Measurements from ENCODE around the gene OGG1. TPM values are rescaled to one million over a fixed set of nuclear protein-coding genes. Genes with fewer than 3 reads are reported as not detected.
A peak's percentile ranks its signal among the peaks of the same experiment; 100 is the strongest.

The OGG1 gene
- total RNA-seq, 1 donor from 2014 or later, result 34.8 TPM

GRCh38 chr3:9777694-9778021 lies 27.9 kb downstream of the OGG1 start:
- no peaks in the 10 kb centered on the region for H3K9me3 Mint-ChIP-seq (ENCODE audit: unreplicated experiment)
- H3K36me3 Mint-ChIP-seq (ENCODE audit: unreplicated experiment), result peaks cover 13% of the 10 kb centered on the region
- no peaks in the 10 kb centered on the region for H3K4me1 Mint-ChIP-seq (ENCODE audit: unreplicated experiment)
- H3K27ac Mint-ChIP-seq (ENCODE audit: unreplicated experiment), result no peak overlapping the region
- no peak overlapping the region for H3K4me3 Mint-ChIP-seq (ENCODE audit: unreplicated experiment)
- TF ChIP-seq, protein P1, sequence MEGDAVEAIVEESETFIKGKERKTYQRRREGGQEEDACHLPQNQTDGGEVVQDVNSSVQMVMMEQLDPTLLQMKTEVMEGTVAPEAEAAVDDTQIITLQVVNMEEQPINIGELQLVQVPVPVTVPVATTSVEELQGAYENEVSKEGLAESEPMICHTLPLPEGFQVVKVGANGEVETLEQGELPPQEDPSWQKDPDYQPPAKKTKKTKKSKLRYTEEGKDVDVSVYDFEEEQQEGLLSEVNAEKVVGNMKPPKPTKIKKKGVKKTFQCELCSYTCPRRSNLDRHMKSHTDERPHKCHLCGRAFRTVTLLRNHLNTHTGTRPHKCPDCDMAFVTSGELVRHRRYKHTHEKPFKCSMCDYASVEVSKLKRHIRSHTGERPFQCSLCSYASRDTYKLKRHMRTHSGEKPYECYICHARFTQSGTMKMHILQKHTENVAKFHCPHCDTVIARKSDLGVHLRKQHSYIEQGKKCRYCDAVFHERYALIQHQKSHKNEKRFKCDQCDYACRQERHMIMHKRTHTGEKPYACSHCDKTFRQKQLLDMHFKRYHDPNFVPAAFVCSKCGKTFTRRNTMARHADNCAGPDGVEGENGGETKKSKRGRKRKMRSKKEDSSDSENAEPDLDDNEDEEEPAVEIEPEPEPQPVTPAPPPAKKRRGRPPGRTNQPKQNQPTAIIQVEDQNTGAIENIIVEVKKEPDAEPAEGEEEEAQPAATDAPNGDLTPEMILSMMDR (IDR thresholded peaks at IDR 0.05), result no peak
- H3K27me3 Mint-ChIP-seq (ENCODE audit: unreplicated experiment), result no peaks in the 10 kb centered on the region
- DNase-seq (ENCODE audit: extremely low spot score, unreplicated experiment), result no peak

DNA sequence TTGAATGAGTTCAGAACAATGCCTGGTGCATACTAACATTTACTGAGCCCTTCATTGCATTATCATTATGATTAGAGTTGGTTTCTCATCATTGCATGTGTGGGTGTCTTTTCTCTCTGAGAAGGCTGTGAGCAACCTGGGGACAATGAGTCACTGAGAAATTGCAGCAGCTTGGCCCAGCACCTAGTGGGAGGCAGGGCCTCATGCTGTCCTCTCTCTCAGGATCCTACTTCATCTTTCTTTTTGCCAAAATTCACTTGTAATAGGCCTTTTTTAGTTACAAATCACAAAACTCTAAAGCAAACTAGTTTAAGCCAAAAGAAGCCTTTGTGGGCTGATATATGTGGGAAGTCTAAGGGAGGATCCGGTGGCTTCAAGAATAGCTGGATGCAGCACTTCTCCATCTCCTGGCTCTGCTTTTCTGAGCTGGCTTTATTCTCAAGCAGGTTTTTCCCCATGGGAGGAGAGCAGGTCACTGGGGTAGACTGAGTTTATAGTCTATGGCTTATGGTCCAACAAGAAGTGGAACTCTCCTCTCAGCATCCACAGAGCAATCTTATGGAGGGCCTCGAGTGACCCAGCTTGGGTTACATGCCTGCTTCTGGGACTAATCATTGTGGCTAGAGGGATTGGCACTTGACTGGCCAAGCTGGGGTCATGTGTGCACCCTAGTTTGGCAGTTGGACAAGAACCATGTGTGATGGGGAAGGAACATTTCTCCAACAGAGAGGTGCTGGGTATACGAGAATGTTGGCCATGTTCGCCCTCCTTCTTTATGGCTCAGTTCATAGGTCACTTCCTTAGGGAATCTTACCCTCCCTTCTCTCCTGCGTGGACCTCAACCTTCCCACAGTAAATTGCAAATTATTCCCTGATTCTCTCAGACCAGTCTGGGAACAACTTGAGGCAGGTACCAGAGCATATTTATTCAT lies 28.7 kb downstream of the OGG1 start:
- Mint-ChIP-seq H3K9me3 (ENCODE audit: unreplicated experiment) (no peaks in the 10 kb centered on the region), H3K4me3 (ENCODE audit: unreplicated experiment) (no peak overlapping the region), H3K27ac (ENCODE audit: unreplicated experiment) (peak overlapping the region; percentile 25), H3K36me3 (ENCODE audit: unreplicated experiment) (peaks cover 14% of the 10 kb centered on the region), H3K4me1 (ENCODE audit: unreplicated experiment) (no peaks in the 10 kb centered on the region), H3K27me3 (ENCODE audit: unreplicated experiment) (no peaks in the 10 kb centered on the region)
- TF ChIP-seq, protein P1 (IDR thresholded peaks at IDR 0.05), result no peak
- DNase-seq (ENCODE audit: extremely low spot score, unreplicated experiment), result no peak

DNA sequence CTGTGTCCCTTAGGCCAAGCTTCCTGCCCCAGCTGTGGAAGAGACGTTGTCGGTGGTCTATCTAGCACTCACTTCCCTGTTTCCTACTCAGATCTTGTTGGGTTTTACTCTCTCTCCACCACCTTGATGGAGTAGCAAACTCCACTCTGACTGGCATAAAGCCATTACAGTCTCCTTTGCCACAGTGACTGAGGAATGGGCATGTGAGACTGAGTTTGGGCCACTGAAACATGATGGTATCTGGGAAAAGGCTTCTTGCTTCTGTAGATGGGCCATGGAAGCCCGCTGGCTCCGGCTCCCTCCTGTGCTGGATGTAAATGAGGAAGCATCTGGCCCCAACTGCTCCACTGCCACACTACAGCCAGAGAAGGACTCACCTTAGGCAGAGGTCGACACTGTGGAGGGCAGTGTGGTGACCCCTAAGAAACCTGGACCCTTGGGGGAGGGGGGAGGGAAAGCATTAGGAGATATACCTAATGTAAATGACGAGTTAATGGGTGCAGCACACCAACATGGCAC lies 29.4 kb downstream of the OGG1 start:
- no peak overlapping the region for H3K4me3 Mint-ChIP-seq (ENCODE audit: unreplicated experiment)
- no peaks in the 10 kb centered on the region for H3K27me3 Mint-ChIP-seq (ENCODE audit: unreplicated experiment)
- TF ChIP-seq, protein P1 (IDR thresholded peaks at IDR 0.05), result no peak
- peak overlapping the region; percentile 25 for H3K27ac Mint-ChIP-seq (ENCODE audit: unreplicated experiment)
- no peaks in the 10 kb centered on the region for H3K4me1 Mint-ChIP-seq (ENCODE audit: unreplicated experiment)
- H3K9me3 Mint-ChIP-seq (ENCODE audit: unreplicated experiment), result no peaks in the 10 kb centered on the region
- H3K36me3 Mint-ChIP-seq (ENCODE audit: unreplicated experiment), result peaks cover 17% of the 10 kb centered on the region
- no peak for DNase-seq (ENCODE audit: extremely low spot score, unreplicated experiment)

GRCh38 chr3:9779721-9780457 lies 30.1 kb downstream of the OGG1 start:
- Mint-ChIP-seq H3K36me3 (ENCODE audit: unreplicated experiment) (peaks cover 20% of the 10 kb centered on the region), H3K4me1 (ENCODE audit: unreplicated experiment) (no peaks in the 10 kb centered on the region), H3K27ac (ENCODE audit: unreplicated experiment) (no peak overlapping the region), H3K27me3 (ENCODE audit: unreplicated experiment) (no peaks in the 10 kb centered on the region), H3K4me3 (ENCODE audit: unreplicated experiment) (no peak overlapping the region), H3K9me3 (ENCODE audit: unreplicated experiment) (no peaks in the 10 kb centered on the region)
- TF ChIP-seq, protein P1 (IDR thresholded peaks at IDR 0.05), result no peak
- no peak for DNase-seq (ENCODE audit: extremely low spot score, unreplicated experiment)

- no peaks in the 10 kb centered on the region for H3K27me3 Mint-ChIP-seq (ENCODE audit: unreplicated experiment)
- peaks cover 24% of the 10 kb centered on the region for H3K36me3 Mint-ChIP-seq (ENCODE audit: unreplicated experiment)
- TF ChIP-seq, protein P1 (IDR thresholded peaks at IDR 0.05), result no peak
- no peaks in the 10 kb centered on the region for H3K4me1 Mint-ChIP-seq (ENCODE audit: unreplicated experiment)
- no peak overlapping the region for H3K27ac Mint-ChIP-seq (ENCODE audit: unreplicated experiment)
- no peak overlapping the region for H3K4me3 Mint-ChIP-seq (ENCODE audit: unreplicated experiment)
- H3K9me3 Mint-ChIP-seq (ENCODE audit: unreplicated experiment), result no peaks in the 10 kb centered on the region
- no peak for DNase-seq (ENCODE audit: extremely low spot score, unreplicated experiment)
Observed at GRCh38 chr3:9780458-9780812, 30.7 kb downstream of the OGG1 start.

Measured in osteocyte (in vitro differentiated cells).